ENCODE results near the gene GALE.

GRCh38 chr1:23814016-23814415 lies 13.5 kb upstream of the GALE start:
- TF ChIP-seq, protein P1, sequence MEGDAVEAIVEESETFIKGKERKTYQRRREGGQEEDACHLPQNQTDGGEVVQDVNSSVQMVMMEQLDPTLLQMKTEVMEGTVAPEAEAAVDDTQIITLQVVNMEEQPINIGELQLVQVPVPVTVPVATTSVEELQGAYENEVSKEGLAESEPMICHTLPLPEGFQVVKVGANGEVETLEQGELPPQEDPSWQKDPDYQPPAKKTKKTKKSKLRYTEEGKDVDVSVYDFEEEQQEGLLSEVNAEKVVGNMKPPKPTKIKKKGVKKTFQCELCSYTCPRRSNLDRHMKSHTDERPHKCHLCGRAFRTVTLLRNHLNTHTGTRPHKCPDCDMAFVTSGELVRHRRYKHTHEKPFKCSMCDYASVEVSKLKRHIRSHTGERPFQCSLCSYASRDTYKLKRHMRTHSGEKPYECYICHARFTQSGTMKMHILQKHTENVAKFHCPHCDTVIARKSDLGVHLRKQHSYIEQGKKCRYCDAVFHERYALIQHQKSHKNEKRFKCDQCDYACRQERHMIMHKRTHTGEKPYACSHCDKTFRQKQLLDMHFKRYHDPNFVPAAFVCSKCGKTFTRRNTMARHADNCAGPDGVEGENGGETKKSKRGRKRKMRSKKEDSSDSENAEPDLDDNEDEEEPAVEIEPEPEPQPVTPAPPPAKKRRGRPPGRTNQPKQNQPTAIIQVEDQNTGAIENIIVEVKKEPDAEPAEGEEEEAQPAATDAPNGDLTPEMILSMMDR (IDR thresholded peaks at IDR 0.05) = no peak
- no peak for TF ChIP-seq ZFX (IDR thresholded peaks at IDR 0.05; ENCODE audit: borderline replicate concordance)
